Measurements from ENCODE around the gene ADAM29. TPM values are rescaled to one million over a fixed set of nuclear protein-coding genes. Genes with fewer than 3 reads are reported as not detected.

ADAM29 gene
- total and polyA plus RNA-seq, 2 experiments from 2014 or later: not detected

DNA sequence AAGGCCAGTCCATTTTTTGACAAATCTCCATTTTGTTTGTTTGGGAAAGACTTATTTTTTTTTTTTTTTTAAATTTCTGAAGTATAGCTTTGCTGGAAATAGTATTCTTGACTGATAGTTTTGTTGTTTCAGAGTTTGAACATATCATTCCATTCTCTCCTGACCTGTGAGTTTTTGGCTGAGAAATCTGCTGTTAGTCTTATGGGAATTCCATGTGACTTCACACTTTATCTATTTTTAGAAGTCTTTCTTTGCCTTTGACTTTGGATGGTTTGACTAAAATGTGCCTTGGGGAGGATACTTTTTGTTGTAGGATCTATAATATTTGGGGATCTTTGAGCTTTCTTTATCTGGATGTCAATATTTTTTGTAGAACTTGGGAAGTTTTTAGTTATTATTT is 10.7 kb upstream of the ADAM29 start (continued):
- TF ChIP-seq NANOG (IDR thresholded peaks at IDR 0.05; ENCODE audit: borderline replicate concordance): no peak
- TF ChIP-seq, protein P1, sequence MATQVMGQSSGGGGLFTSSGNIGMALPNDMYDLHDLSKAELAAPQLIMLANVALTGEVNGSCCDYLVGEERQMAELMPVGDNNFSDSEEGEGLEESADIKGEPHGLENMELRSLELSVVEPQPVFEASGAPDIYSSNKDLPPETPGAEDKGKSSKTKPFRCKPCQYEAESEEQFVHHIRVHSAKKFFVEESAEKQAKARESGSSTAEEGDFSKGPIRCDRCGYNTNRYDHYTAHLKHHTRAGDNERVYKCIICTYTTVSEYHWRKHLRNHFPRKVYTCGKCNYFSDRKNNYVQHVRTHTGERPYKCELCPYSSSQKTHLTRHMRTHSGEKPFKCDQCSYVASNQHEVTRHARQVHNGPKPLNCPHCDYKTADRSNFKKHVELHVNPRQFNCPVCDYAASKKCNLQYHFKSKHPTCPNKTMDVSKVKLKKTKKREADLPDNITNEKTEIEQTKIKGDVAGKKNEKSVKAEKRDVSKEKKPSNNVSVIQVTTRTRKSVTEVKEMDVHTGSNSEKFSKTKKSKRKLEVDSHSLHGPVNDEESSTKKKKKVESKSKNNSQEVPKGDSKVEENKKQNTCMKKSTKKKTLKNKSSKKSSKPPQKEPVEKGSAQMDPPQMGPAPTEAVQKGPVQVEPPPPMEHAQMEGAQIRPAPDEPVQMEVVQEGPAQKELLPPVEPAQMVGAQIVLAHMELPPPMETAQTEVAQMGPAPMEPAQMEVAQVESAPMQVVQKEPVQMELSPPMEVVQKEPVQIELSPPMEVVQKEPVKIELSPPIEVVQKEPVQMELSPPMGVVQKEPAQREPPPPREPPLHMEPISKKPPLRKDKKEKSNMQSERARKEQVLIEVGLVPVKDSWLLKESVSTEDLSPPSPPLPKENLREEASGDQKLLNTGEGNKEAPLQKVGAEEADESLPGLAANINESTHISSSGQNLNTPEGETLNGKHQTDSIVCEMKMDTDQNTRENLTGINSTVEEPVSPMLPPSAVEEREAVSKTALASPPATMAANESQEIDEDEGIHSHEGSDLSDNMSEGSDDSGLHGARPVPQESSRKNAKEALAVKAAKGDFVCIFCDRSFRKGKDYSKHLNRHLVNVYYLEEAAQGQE (IDR thresholded peaks at IDR 0.05; ENCODE audit: unreplicated experiment): no peak

- H3K27me3 ChIP-seq (ENCODE audit: insufficient read depth): no peaks in the 10 kb centered on the region
- Mint-ChIP-seq H3K27ac (no peak overlapping the region), H3K36me3 (ENCODE audit: low read depth) (peaks cover 12% of the 10 kb centered on the region; the same call in 2 of the 3 replicates), H3K27me3 (ENCODE audit: insufficient read depth, low read depth, poor library complexity) (no peaks in the 10 kb centered on the region), H3K4me3 (no peak overlapping the region), H3K4me1 (no peaks in the 10 kb centered on the region), H3K9me3 (peaks cover 24% of the 10 kb centered on the region; the same call in 2 of the 3 replicates)
- no peak for TF ChIP-seq ZNF331 (CRISPR knock-in tag; IDR thresholded peaks at IDR 0.05; ENCODE audit: low read depth)
- TF ChIP-seq CTCF (conservative IDR thresholded peaks at IDR 0.05; ENCODE audit: low read depth in 2 of 2): no peak
- TF ChIP-seq EZH2phosphoT487 (IDR thresholded peaks at IDR 0.05; ENCODE audit: unreplicated experiment): no peak
- TF ChIP-seq STAT1 (IDR thresholded peaks at IDR 0.05; ENCODE audit: unreplicated experiment): no peak
- TF ChIP-seq, protein P2, sequence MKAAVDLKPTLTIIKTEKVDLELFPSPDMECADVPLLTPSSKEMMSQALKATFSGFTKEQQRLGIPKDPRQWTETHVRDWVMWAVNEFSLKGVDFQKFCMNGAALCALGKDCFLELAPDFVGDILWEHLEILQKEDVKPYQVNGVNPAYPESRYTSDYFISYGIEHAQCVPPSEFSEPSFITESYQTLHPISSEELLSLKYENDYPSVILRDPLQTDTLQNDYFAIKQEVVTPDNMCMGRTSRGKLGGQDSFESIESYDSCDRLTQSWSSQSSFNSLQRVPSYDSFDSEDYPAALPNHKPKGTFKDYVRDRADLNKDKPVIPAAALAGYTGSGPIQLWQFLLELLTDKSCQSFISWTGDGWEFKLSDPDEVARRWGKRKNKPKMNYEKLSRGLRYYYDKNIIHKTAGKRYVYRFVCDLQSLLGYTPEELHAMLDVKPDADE (IDR thresholded peaks at IDR 0.05): no peak
- no peak for TF ChIP-seq EZH2 (IDR thresholded peaks at IDR 0.05; ENCODE audit: low read depth, unreplicated experiment)
- no peak for DNase-seq (ENCODE audit: low spot score)
- no peaks in the 10 kb centered on the region for H3K36me3 ChIP-seq (ENCODE audit: insufficient read depth)
- H4K20me1 ChIP-seq (replicated peaks; ENCODE audit: insufficient read depth): no peaks in the 10 kb centered on the region
- no peaks in the 10 kb centered on the region for H3K79me2 ChIP-seq (replicated peaks; ENCODE audit: insufficient read depth)
- no peaks in the 10 kb centered on the region for H3K4me1 ChIP-seq (ENCODE audit: insufficient read depth)
- ATAC-seq: no peak
- H3K4me3 ChIP-seq: no peak overlapping the region
- peaks cover 6% of the 10 kb centered on the region; the same call in 1 of the 2 replicates for H3K9me2 ChIP-seq (ENCODE audit: insufficient read depth)
- H3K4me2 ChIP-seq: no peak overlapping the region
- no peaks in the 10 kb centered on the region for H3F3A ChIP-seq (replicated peaks; ENCODE audit: low read depth)
- no peak overlapping the region for H3K27ac ChIP-seq (ENCODE audit: low read depth)
- H2AFZ ChIP-seq: no peak overlapping the region
These were observed 7.9 kb upstream of the ADAM29 start for GRCh38 chr4:174910271-174910670.

All from GM23338 (cell line).